HG03060 (cell line): Measurements from ENCODE around the gene PIEZO1.
"Not testable (repeated sequence)": the region's sequence is repeated elsewhere in the genome, so short reads cannot be mapped to it uniquely, and the experiment has no call there.

Source experiments
- ATAC-seq: cut with Tn5 transposase; IDR thresholded peaks from one replicate; pipeline ENCODE4 v1.9.1; 2021; ENCODE audit warnings: low read depth, moderate number of reproducible peaks; ENCODE audit not compliant: unreplicated experiment

The PIEZO1 gene

GRCh38 chr16:88783391-88784073, 1.5 kb downstream of the PIEZO1 start:
- ATAC-seq: no peak

GRCh38 chr16:88782454-88783390, 2.3 kb downstream of the PIEZO1 start:
- ATAC-seq: no peak

DNA sequence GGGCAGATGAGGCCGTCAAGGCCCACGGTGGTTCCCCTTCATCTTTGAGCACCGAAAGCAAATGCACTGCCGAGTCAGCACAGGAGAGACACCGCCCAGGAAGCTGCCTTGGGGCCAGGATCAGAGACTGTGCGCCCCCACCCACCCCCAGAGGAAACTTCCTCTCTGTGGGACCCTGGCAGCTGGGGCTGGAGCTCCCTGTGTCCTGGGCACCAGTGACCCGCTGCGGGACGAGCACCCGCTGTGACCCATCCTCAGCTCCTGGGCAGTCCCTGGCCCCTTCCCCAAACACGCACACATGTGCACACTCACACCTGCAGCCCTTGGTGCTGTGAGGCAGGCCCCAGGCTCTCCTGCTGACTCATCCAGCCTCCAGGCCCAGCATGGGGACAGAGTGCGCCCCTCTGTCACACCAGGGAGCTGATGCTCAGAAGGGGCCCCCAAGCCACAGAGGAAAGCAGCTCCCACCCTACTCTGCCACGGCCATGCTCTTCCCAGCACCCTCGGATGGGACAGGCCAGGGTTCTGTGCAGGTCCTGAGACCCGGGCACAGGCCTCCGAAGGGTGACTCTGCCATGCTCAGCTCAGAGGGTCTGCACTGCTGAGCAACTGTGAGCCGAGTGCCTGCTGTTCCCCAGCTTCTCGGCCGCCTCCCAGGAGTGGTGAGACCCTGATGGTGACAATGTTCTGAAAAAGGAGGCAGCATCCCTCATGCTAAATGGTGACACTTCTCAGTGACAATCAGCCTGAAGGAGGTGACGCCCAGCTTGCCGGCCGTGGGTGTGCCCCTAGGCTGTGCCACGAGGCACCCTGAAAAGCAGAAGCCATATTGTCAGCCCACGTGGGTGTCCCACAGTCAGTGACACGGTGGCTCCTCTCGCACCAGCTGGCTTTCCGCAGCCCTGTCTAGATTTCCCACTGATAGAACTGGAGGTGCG, 3.6 kb downstream of the PIEZO1 start:
- no peak for ATAC-seq

DNA sequence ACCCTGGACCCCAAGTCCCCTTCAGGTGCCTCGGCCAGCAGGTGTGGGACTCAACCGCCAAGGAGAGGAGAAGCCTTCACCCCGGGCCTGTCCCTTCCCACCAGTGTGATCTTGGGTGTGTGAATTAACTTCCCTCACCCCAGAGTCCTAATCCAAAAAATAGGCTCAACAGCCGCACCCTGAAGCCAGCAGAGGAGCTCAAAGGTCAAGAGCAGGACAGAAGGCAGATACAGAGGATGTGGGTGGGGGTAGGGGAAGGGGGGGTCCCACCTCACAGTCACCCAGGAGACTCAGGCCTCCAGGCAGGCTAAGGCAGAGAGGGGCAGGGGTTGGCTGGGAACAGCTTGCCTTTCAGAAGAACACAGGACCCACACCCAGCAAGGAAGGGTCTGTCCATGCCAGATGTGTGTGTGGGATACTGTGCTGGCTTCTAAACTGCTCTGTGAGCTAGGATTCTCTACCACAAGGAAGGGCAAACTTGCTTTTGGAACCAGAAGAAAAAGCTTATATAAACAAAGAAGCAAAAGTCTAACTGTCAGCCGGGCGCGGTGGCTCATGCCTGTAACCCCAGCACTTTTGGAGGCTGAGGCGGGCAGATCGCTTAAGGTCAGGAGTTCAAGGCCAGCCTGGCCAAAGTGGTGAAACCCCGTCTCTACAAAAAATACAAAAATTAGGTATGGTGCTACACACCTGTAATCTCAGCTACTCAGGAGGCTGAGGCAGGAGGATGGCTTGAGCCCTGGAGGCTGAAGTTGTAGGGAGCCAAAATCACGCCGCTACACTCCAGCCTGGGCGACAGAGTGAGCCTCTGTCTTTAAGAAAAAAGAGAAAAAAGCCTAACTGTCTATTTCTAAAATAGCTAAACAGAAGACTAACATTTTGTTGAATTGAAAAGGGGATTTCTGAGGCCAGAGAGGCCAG, 4.6 kb downstream of the PIEZO1 start:
- ATAC-seq: no peak

GRCh38 chr16:88779406-88780141, 5.4 kb downstream of the PIEZO1 start:
- ATAC-seq: no peak

DNA sequence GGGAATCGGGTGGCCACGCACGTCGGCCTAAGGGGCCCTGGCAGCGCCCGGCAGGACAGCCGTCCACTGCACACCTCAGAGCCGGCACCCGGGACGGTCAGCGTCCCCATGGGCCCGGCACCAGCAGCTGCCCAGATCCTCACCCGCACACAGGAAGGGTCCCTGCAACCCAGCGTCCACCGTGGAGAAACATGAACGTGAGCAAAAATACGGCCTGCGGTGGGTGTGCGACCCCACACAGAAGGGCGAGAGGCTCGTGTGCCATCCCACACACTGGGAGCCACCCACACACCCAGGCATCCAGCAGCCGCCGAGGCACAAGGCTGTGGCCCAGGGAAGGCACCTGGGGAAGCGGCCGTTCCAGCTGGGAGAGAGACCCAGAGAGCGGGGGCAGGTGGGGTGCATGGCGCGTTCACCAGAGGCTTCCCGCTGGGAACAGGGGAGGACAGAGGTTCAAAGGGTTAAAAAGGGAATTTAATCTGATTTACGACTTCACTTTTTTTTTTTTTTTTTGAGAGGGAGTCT, 6.4 kb downstream of the PIEZO1 start:
- ATAC-seq: no peak

DNA sequence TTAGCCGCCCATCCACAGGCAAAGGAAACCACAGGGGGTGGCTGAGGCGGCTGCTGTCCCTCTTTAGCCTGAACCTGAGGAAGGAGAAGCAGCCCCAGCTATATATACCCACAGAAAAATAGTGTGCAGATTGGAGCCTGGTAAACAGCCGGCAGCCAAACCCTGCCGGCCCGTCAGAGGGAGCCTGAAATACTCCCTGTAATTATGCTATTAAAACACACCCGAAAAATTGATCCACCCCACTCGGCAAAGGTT, 6.8 kb downstream of the PIEZO1 start:
- no peak for ATAC-seq

DNA sequence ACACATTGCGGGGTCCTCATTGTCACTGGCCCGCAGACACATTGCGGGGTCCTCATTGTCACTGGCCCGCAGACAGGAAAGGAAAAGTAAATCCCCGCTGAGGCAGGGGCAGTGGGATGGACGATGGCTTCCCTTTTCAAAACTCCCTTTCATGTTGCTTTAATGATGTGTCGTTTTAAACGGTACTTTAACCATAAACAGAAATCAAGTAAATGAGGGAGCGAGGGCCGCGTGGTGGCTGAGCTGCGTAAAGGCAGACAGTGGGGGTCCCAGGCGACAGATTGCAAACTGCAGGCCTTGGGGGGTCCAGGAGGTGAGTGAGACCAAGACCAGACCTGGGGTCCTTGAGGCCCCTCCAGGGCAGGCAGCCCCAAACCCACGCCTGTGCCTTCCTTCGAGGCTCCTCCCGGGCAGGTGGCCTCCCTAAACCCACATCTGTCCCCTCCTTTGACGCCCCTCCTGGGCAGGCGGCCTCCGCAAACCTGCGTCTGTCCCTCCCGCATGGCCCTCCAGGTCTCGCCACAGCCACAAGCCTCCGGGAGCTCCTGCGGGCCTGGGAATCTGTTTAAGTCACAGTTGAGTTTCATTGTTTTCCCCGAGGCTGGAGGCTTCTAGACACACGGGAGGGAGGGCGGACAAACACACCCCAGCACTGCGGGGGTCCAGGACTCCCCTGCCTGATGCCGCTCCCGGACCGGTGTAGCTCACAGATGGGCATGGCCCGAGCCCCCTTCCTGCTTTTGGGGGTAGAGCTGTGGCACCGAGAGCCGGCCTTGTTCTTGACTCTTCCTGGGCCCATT, 7.3 kb downstream of the PIEZO1 start:
- ATAC-seq: no peak

- no peak for ATAC-seq
Observed at GRCh38 chr16:88775825-88776224, 9.2 kb downstream of the PIEZO1 start.

GRCh38 chr16:88774544-88775393, 10.3 kb downstream of the PIEZO1 start:
- ATAC-seq: no peak

DNA sequence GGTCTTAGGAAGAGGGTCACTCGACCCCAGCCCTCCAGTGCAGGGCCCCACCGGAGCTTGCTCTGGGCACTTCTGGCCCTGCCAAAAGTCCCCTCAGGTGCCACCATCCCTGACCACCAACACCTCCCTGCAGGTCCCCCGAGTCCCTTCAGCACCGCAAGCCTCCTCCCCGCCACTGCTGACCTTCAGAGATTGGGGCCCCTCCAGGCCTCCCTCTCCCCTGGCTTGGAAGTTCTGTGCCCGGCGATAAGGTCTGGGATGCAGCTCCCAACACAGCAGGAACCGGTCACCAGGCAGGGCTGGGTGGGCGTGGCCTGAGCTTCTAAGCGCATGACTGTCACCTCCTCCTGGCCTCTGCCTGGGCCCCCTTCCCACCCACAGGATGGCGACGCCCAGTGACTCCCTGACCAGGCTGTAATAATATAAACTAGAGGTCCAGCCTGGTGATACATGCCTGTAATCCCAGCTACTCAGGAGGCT, 11.2 kb downstream of the PIEZO1 start:
- no peak for ATAC-seq

- ATAC-seq: no peak
Observed at GRCh38 chr16:88772871-88773811, 11.9 kb downstream of the PIEZO1 start.

DNA sequence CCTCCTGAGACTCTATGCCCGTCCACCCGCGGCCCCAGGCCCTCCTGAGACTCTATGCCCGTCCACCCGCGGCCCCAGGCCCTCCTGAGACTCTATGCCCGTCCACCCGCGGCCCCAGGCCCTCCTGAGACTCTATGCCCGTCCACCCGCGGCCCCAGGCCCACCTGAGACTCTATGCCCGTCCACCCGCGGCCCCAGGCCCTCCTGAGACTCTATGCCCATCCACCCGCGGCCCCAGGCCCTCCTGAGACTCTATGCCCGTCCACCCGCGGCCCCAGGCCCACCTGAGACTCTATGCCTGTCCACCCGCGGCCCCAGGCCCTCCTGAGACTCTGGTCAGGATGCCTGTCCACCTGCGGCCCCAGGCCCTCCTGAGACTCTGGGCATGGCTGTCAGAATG, 13.2 kb downstream of the PIEZO1 start:
- not testable (repeated sequence) for ATAC-seq

GRCh38 chr16:88771294-88771772, 13.7 kb downstream of the PIEZO1 start:
- no peak for ATAC-seq

GRCh38 chr16:88770461-88771293, 14.3 kb downstream of the PIEZO1 start:
- ATAC-seq: no peak
